Hepatic stellate cell (primary cell): ENCODE data around the gene BIK.
"Not testable (repeated sequence)": the region's sequence is repeated elsewhere in the genome, so short reads cannot be mapped to it uniquely, and the experiment has no call there.

Experiments
- DNase-seq: peaks from one replicate; pipeline ENCODE4 v3.0.0; 2011; ENCODE audit warnings: low spot score

The BIK gene, protein sequence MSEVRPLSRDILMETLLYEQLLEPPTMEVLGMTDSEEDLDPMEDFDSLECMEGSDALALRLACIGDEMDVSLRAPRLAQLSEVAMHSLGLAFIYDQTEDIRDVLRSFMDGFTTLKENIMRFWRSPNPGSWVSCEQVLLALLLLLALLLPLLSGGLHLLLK

DNA sequence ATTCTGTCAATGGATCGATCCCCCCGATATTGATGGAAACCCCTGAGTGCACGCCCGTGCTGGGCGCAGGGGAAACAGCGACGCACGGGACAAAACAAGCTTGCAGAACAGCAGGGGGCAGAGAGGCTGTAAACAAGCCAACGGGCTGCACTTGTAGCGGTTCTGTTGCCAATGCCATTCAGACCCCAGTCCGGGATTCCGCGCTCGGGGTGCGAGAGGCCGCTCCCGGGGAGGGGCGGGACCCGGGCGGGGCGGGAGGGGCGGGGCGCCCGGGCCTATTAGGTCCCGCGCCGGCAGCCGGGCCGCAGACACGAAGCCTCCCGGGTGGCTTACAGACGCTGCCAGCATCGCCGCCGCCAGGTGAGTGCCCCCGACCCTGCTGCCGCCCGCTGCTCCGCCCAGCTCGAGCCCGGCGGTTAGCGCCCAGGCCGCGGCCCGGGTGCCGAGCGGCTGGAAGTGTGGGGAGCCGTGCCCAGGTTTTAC, at the start of gene BIK:
BIK (plus strand) TSS at position 307 of the 483 bp plus-strand sequence. CDS start 13,273 bp downstream, outside the sequence.
- no peak for DNase-seq

DNA sequence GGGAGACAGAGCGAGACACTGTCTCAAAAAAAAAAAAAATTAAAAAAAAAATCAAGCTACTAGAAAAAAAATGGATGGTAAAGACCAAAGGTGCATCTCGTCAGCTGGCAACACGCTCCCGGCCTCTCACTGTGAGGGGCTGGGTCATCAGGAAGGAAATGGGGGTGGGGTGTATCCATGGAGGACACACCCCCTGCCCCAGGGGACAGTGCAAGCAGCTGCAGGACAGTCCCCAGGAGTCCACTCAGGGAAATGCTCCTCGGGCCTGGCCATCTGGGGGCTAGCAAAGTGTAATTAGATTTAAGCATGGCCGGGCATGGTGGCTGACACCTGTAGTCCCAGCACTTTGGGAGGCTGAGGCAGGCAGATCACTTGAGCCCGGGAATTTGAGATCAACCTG, 44.4 kb upstream of the BIK start:
- no peak for DNase-seq

DNA sequence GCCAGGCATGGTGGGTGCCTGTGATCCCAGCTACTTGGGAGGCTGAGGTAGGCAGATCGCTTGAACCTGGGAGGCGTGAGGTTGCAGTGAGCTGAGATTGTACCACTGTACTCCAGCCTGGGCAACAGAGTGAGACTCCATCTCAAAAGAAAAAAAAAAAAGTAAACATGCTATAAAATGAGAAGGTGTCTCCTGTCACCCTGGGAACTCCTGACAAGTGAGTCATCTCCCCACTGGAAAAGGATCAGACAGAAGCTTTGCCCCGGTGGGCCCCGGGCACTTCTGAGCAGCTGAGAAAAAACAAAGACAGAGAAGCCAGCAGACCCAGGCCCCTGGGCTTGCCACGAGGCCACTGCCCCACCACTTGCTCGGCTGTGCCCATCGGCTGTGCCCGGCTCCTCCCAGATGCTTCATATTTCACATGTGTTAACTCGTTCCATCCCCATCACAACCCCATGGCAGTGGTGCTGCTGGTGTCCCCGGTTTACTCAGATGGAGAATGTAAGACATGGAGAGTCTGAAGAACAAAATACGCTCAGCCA, 43.6 kb upstream of the BIK start:
- DNase-seq, result peak; percentile 31

DNA sequence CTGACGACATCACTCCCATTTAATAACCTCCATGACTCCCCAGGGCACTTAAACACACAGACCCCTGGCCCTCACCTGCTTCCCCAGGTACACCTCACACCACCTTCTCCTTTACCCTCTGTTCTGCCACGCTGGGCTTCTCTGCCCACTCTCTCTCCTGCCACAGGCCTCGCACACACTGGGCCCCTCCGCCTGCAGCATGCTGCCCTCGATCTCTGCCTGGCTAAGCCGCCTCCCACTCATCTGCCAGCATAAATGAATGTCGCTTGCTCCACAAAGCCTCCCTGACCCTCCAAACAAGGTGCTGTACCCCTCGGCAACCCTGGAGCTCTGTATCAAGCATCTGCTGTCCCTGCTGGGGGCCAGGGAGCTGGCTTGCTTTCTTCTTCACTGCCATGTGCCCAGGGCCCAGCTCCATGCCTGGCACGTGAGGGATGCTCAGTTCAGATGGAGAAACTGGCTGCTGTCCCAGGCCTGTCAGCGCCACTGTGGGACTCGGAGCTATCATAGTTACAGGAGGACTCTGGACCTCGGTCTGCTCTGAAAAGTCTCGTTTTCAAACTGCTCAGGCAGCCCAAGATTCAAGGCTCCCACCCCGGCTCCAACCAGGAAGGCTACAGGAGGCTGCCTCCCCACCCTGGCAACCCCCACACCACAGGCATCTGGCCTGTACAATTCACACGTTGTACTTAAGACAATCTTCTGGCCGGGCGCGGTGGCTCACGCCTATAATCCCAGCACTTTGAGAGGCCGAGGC, 33.3 kb upstream of the BIK start:
- no peak for DNase-seq

DNA sequence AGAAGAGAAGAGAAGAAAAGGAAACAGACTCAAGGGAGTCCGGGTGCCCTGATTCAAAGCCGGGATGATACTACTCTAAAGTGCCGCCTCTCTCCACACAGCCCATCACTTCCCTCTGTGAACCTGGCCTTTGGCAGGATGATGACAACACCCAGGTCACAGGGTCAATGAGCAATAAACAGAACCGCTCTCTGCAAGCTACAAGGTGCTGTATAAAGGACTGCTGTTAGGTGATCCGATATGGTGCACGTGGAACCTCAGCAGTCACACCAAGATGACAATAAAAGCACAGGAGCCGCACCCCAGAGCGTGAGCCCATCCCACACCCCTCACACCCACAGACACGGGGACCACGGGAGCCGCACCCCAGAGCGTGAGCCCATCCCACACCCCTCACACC, 32.0 kb upstream of the BIK start:
- no peak for DNase-seq

DNA sequence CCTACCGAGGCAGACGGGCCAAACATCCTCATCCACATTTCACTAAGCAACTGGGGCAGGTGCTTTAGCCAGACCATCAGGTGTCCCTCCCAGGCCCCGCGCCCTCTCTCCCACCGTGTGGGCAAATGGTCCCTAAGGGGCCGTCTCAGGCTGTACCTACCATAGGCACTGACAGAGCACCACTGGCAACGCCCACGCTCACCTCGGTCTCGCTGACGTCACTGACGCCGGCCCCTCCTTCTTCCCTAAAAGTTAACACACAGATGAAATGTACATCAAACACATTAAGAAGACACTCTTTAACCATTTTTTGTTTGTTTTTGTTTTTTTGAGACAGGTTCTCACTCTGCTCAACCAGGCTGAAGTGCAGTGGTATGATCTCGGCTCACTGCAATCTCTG, 30.8 kb upstream of the BIK start:
- DNase-seq, result no peak

DNA sequence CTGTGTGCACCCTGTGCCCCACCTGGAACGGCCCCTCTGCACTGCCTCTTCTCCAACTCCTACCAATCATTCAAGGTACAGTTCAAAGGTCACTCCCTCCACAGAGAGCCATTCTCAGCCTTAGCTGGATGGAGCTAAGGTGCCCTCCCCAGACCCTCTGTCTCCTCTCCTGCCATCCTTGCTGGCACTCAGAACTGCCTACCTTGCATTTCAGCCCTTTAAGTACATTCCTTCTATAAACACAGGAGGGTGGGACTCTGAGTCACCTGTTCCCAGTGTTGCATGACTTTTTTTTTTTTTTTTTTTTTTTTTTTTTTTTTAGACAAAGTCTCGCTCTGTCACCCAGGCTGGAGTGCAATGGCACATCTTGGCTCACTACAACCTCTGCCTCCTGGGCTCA, 29.9 kb upstream of the BIK start:
- DNase-seq, result no peak

DNA sequence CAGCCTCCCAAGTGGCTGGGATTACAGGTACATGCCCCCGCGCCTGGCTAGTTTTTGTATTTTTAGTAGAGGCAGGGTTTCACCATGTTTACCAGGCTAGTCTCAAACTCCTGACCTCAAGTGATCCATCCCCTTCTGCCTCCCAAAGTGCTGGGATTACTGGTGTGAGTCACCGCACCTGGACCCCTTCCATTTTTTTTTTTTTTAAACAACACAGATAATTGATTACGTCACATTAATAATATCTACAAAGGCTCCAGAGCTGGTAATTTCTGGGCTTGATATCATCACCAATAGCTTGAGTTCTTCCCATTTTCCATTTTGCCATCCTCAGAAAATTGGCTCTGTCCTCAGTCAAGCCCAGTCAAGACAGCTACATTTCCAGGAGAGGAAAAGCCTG, 28.6 kb upstream of the BIK start:
- no peak for DNase-seq

DNA sequence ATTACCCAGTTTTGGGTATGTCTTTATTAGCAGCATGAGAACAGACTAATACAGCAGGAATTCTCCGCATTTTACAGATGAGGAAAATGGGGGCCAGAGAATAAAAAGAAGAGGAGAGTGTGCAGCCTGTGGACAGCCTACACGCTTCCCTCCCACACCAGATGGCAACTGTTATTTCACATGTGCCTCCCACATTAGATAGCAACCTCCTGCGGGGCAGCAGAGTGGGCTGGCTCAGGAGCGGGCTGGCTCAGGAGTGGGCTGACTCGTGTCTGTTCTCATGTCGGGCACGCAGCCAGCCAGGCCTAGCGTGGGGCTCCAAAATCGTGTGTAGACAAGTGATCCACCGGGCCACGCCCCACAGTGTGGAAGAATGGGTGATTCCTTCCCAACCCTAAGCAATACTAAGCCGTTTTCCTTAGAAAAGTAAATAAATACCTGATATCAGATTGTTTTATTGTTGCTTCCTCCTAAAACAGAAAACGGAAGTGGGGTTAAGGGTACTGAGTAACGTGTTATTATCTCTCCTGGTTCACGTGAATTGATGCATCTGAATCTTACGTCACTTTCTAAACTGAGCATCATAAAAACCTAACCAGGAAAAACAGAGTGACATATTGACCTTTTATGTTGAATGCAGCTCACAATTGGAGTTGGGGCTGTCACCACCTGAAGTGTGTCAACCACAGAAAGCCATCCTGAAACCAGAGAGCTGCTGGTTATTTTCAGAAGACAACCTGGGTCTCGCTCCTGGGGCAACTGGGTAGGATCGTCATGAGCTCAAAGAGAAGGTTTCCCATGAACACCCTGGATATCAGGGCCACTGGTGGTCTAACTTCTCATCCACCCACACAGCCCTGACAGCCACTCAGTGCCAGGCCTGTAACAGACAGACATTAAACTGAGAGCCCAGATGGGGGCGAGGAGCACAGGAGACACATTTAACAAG, 24.6 kb upstream of the BIK start:
- DNase-seq, result no peak

DNA sequence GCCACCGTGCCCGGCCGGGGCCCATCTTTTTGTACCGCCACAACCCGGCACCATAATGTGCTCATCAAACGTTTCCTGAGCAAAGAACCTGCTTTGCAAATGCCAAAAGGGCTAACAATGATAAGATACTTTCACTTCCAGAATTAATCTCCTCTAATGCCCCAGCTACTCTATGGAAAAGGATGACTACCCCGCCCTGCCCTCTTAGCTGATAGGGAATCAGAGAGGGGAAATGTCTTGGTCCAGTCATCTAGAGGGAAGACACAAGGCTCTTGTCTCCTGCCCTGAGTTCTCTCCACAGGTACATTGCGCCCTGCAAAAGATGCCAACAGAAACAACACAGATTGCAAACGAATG, 21.9 kb upstream of the BIK start:
- DNase-seq, result no peak

DNA sequence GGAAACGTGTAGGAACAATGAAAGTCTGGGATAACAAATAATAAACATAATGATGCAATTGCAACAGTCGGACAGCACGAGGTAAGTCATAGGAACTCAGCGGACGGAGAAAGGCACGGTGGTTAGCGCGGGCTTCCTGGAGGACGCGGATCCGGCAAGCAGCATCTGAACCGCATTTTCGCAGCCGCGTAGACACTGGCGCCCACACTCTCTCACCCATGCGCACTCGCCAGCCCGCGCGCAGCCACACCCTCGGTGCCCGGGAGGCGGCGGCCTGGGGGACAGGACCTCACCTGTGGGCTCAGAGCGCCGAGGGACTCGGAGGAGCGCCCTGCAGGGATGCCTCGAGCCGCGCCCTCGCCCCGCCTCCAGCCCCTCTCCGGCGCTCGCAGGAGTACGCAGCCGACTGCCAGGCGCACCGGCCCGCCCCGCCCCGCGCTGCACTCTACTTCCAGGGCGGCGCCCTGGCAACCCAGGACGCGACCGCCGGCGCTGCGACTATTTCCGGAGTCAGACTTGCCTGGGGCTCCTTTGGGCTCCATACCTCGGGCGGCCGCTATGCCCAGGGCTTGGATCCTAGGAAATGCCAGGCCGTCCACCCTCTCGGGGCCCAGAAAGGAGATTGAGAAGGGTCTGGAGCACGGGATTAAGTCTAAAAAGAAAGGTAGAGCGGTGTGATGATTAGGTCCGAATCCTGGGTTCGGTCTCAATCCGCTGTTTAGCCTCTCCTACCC, 21.4 kb upstream of the BIK start, which contains the start of gene TTLL1:
TTLL1 (minus strand) TSS at position 408 of the 734 bp plus-strand sequence. CDS start 13,805 bp downstream, outside the sequence.
- peak; percentile 95 for DNase-seq

DNA sequence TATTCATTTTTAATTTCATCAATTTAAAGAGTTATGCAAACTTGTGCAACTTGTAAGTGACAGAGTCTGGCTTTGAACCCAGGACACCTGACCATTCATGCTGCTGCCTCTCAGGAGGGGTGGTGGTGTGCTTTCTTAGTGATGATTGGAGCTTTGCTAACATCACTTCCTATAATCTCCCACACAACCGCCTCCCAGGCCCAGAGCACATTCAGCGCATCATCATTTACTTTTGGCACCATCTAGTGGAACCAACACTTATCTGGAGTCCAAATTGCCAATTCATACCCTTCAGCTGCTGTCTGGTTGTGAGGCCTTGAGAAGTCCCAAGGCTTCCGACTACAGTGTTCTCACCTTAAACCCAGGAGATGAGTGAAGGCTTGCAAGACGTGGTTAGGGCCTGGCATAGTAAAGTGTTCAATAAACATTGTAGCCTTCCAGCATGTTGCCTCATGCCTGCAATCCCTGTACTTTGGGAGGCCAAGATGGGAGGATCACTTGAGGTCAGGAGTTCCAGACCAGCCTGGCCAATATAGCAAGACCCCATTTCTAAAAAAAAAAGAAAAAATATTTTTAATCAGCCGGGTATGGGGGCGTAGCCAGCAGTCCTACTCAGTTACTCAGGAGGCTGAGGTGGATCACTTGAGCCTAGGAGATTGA, 20.3 kb upstream of the BIK start:
- peak; percentile 90 for DNase-seq

DNA sequence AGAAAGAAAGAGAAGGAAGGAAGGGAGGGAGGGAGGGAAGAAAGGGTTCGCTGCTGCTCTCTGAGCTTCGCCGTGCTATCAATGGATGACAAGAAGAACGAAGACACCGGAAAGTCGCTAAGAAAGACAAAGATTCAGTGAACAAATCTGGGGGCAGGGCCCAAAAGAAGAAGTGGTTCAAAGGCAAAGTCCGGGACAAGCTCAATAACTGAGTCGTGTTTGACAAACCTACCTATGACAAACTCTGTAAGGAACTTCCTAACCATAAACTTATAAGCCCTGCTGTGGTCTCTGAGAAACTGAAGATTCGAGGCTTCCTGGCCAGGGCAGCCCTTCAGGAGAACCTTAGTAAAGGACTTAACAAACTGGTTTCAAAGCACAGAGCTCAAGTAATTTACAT, 18.5 kb upstream of the BIK start:
- no peak for DNase-seq

DNA sequence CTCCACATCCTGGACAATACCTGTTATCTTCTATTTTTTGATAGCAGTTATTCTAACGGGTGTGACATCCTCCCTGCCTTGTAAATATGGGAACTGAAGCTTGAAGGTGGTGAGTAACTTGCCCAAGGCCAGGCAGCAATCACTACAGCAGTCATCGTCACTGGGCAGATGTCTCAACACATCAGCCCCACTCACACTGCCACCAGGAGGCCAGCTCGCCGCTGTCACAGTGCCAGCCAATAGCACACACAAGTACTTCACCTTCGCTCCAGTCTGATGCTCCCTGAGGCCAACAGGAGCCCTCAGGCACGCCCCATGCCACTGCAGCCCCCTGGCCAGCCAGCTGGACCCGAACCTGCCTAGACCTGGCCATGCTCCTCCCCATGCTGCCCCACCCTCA, 16.5 kb upstream of the BIK start:
- DNase-seq, result no peak

DNA sequence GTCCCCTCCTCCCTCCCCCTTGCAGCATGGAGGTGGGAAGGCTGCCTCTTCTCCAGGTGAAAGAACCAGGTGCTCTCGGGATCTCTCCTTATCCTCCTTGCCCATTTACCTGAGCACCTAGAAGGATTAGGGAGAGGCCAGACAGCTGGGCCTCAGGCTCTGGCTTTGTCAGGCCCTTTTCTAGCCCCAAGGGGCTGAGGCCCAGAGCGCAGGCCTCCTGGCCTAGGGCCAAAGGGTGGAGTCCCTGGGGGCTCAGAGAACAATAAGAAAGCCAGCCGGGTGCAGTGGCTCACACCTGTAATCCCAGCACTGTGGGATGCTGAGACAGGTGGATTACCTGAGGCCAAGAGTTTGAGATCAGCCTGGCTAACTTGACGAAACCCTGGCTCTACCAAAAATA, 16.0 kb upstream of the BIK start:
- DNase-seq, result no peak

DNA sequence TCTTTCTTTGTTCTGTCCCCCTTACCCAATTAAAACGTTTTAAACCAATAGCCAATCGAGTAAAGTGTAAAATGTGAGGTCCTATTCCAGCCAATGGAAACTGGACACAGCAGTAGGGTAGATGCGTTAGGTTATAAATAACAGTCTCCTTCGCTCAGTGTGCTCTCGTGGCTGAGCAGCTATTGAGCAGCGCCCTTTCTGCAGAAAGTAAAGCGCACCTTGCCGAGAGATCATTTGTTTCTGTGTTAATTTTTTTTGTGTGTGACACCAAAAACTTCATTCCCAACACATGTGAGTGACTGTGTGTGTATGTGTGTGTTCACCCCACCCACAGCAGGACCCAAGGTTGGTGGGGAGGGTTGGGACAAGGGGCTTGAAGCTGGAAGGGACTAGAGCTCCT, 14.1 kb upstream of the BIK start:
- DNase-seq, result no peak

DNA sequence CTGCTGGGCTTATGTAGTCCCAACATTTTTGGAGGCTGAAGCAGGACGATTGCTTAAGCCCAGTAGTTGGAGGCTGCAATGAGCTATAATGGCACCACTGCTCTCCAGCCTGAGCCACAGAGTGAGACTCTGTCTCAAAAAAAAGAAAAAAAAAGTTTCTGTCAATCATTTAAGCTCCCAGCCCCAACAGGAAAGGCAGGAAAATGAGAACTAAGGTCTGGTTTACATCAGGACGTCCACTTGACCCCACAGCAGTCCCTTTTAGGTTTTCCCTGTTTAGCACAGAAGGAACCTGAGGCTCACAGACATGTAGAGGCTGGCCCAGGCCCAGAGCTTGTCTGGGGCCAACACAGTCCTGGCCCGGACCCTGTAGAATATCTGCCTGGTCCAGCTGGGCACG, 12.2 kb upstream of the BIK start:
- DNase-seq, result no peak

DNA sequence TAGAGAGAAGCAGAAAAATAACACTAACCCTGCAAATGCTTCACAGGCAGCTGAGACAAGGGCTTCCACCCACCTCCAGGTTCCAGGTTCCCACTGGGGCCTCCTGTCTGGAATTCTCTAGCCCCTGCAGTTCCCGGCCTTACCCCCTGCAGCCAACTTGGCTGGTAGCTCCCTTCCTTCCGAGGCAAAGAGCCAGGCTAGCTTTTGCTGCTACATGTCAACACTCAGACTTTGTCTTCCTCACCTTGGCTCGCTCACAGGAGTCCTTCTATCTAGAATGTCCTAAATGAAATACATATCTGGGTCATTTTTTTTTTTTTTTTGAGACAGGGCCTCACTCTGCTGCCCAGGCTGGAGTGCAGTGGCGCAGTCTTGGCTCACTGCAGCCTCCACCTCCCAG, 11.5 kb upstream of the BIK start:
- DNase-seq, result no peak

DNA sequence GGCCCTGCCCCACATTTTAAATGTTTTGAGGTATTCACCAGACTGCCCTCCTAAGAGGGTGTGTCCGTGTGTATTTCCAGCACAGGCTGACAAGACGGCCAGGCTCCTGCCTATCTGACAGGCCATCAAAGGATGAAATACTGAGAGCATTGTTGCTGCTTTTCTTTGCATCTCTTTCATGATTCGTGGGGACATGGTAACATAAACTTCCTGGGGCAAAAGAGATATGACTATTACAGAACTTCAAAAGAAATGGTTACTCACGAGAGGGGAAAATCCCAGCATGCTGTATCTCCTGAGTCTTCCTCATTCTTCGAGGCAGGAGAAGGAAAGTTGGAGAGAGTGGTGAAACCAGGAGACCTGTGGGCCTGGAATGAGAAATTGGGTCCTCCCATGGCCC, 10.3 kb upstream of the BIK start:
- no peak for DNase-seq

DNA sequence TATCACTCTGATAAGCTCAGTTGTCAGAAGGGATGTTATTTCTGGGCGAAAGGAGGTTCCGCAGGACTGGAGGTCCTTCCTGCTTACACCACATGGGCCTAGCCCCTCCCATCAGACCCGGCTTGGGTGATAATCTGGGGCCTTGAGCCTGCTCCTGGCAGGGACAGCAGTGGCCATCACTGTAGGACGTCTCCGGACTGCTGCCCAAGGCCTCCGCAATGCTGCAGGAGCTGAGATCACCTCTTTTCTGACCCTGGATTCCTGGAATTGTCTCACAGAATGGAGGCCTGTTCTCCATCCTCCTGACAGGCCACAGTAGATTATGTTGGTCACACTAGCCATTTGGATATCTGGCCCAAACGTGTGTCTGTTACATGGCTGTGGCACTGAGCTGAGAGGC, 9.2 kb upstream of the BIK start:
- no peak for DNase-seq

DNA sequence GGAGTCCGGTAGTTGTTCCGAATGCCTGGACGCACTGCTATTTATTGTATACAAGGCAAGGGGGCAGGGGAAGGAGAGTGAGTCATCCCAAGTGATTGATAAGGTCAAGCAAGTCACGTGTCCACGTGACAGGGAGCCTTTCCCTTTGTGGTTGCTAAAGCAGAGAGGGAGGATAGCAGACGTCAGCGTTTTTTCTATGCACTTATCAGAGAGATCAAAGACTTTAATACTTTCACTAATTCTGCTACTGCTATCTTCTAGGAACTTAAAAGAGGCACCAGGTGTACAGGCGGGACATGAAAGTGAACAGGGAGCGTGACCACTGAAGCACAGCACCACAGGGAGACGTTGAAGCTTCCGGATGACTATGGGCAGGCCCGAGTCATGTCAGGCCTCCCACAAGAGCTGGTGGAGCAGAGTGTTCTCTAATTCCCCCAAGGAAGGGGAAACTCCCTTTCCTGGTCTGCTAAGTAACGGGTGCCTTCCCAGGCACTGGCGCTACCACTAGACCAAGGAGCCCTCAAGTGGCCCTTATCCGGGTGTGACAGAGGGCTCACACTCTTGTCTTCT, 6.4 kb upstream of the BIK start:
- not testable (repeated sequence) for DNase-seq
